Esophagus muscularis mucosa (tissue), 3 donors: Measurements from ENCODE around the gene RPN1.

Experiments used
- EP300 ChIP-seq: sonication (generic); formaldehyde crosslinking; IDR thresholded peaks from one replicate; pipeline ENCODE4 v1.6.1; 2017; ENCODE audit warnings: antibody characterized with exemption
- TF ChIP-seq, protein P1 (sequence below), 3 experiments: fragments of 200-600 bp in 2 of 3; fragments of 450-650 bp in 1 of 3; sonication (generic) in 2 of 3; IDR thresholded peaks; one replicate each; pipeline ENCODE4 v1.5.1; 2017 to 2019; ENCODE audit warnings: antibody characterized with exemption in 3 of 3, mild to moderate bottlenecking in 2 of 3, moderate library complexity in 1 of 3

GRCh38 chr3:128648940-128649663, 1.5 kb downstream of the RPN1 start:
- TF ChIP-seq EP300, result no peak
- TF ChIP-seq, protein P1, sequence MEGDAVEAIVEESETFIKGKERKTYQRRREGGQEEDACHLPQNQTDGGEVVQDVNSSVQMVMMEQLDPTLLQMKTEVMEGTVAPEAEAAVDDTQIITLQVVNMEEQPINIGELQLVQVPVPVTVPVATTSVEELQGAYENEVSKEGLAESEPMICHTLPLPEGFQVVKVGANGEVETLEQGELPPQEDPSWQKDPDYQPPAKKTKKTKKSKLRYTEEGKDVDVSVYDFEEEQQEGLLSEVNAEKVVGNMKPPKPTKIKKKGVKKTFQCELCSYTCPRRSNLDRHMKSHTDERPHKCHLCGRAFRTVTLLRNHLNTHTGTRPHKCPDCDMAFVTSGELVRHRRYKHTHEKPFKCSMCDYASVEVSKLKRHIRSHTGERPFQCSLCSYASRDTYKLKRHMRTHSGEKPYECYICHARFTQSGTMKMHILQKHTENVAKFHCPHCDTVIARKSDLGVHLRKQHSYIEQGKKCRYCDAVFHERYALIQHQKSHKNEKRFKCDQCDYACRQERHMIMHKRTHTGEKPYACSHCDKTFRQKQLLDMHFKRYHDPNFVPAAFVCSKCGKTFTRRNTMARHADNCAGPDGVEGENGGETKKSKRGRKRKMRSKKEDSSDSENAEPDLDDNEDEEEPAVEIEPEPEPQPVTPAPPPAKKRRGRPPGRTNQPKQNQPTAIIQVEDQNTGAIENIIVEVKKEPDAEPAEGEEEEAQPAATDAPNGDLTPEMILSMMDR (IDR thresholded peaks at IDR 0.05), result no peak
